ENCODE data around the gene STAT4. TPM values are rescaled to one million over a fixed set of nuclear protein-coding genes. Genes with fewer than 3 reads are reported as not detected.

Gene STAT4
- total RNA-seq, 1 donor from 2014 or later: 1.0 TPM

DNA sequence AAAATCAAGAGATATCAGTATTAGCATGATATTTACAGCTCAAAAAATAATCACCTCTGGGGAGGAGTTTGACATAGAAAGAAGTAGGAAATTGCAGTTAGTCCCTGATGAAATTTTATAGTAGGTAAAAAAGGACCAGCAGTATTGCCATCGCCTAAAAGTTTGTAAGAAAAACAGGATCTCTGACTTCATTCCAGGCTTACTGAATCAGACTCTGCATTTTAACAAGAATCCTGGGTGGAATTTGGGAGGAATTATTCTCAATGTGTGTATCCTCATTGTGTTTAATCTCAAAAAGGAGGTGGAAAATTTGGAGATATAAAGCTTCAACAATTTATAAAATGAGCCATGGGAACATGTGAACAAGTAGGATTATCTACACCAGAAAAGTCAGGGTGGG lies 105.7 kb downstream of the STAT4 start:
- no peak overlapping the region for H3K27ac Mint-ChIP-seq (ENCODE audit: unreplicated experiment)
- no peak for DNase-seq (ENCODE audit: low read depth, low spot score)
- H3K9me3 Mint-ChIP-seq: peaks cover 9% of the 10 kb centered on the region
- TF ChIP-seq, protein P1, sequence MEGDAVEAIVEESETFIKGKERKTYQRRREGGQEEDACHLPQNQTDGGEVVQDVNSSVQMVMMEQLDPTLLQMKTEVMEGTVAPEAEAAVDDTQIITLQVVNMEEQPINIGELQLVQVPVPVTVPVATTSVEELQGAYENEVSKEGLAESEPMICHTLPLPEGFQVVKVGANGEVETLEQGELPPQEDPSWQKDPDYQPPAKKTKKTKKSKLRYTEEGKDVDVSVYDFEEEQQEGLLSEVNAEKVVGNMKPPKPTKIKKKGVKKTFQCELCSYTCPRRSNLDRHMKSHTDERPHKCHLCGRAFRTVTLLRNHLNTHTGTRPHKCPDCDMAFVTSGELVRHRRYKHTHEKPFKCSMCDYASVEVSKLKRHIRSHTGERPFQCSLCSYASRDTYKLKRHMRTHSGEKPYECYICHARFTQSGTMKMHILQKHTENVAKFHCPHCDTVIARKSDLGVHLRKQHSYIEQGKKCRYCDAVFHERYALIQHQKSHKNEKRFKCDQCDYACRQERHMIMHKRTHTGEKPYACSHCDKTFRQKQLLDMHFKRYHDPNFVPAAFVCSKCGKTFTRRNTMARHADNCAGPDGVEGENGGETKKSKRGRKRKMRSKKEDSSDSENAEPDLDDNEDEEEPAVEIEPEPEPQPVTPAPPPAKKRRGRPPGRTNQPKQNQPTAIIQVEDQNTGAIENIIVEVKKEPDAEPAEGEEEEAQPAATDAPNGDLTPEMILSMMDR (conservative IDR thresholded peaks at IDR 0.05): no peak
- H3K4me3 Mint-ChIP-seq: no peak overlapping the region
- H3K36me3 Mint-ChIP-seq (ENCODE audit: low read depth): peaks cover 4% of the 10 kb centered on the region
- H3K4me1 Mint-ChIP-seq: peaks cover 5% of the 10 kb centered on the region
- peaks cover 9% of the 10 kb centered on the region for H3K27me3 Mint-ChIP-seq (ENCODE audit: low read depth)

DNA sequence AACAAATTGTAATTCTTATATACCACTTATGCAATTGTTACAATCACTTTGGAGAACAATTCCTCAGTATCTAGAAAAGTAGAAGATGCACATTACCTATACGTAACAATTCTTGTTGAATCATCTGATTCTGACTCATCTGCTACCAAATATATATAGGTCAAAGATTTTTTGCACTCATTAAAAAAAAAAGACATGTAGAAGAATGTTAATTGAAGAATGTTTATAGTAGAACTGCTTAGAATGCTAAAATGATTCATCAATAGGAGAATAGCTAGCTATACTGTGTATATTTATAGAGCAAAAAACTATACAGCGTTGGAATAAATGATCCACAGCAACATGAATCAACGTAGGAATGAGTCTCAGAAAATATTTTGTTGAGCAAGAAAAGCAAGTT lies 107.4 kb downstream of the STAT4 start:
- H3K27me3 Mint-ChIP-seq (ENCODE audit: low read depth): no peaks in the 10 kb centered on the region
- peaks cover 4% of the 10 kb centered on the region for H3K36me3 Mint-ChIP-seq (ENCODE audit: low read depth)
- peaks cover 9% of the 10 kb centered on the region for H3K9me3 Mint-ChIP-seq
- H3K4me3 Mint-ChIP-seq: no peak overlapping the region
- H3K27ac Mint-ChIP-seq (ENCODE audit: unreplicated experiment): no peak overlapping the region
- no peak for DNase-seq (ENCODE audit: low read depth, low spot score)
- peaks cover 2% of the 10 kb centered on the region for H3K4me1 Mint-ChIP-seq
- TF ChIP-seq, protein P1 (conservative IDR thresholded peaks at IDR 0.05): no peak

DNA sequence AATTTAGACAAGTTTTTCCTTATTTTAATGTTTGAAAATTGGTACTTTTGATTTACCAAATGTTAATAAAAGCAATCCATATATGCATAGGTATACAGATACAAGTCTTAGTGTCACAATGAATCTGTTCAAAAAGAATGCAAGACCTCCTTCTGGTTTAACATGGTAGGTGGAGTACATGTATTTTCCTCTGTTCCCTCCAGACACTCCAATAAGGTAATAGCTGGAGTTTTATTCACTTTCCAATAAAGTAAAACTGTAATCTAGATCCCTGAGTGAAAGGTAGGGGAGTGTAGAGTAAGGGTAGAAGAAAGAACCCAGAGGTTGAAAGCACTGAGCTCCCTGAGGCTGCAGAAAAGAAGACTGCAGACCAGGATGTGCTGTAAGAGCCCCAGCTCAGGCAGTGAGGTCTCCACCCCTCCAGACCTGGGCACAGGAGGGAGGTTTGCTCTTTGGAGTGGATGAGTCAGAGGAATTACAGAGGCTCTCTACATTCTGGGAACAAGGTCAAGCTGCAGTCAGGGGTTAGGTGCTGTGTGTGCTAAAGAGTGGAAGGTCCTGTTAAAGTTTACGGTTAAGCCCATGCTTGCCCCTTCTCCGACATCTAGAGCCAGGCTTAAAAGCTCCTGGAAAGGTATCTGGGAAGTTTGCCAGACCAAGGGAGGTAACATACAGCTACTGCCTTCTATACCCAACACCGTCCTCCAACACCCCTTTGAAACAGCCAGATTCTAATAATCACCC lies 109.2 kb downstream of the STAT4 start:
- TF ChIP-seq, protein P1 (conservative IDR thresholded peaks at IDR 0.05): no peak
- no peak for DNase-seq (ENCODE audit: low read depth, low spot score)
- no peak overlapping the region for H3K27ac Mint-ChIP-seq (ENCODE audit: unreplicated experiment)
- no peak overlapping the region for H3K4me3 Mint-ChIP-seq
- peaks cover 3% of the 10 kb centered on the region for H3K4me1 Mint-ChIP-seq
- H3K9me3 Mint-ChIP-seq: peaks cover 9% of the 10 kb centered on the region
- peaks cover 4% of the 10 kb centered on the region for H3K36me3 Mint-ChIP-seq (ENCODE audit: low read depth)
- H3K27me3 Mint-ChIP-seq (ENCODE audit: low read depth): no peaks in the 10 kb centered on the region

DNA sequence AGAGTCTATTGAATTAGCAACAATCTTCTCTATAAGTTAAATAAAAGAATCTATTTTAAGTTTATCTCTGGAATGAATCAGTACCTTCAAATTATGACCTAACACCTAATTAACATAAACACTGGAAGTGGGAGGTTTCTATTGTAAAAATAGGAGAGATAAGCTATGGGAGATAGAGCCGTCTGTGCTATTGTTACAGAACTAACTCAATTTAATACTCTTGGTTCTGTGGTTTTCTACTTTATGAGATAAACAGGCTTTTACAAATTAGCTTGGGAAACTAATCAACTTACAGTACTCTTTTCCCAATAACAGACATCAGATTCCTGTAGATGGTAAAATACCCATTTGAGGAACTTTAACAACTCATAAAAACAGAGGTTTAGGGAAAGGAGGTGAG lies 111.2 kb downstream of the STAT4 start:
- peaks cover 4% of the 10 kb centered on the region for H3K36me3 Mint-ChIP-seq (ENCODE audit: low read depth)
- no peaks in the 10 kb centered on the region for H3K27me3 Mint-ChIP-seq (ENCODE audit: low read depth)
- H3K4me3 Mint-ChIP-seq: no peak overlapping the region
- peaks cover 9% of the 10 kb centered on the region for H3K9me3 Mint-ChIP-seq
- TF ChIP-seq, protein P1 (conservative IDR thresholded peaks at IDR 0.05): no peak
- no peak overlapping the region for H3K27ac Mint-ChIP-seq (ENCODE audit: unreplicated experiment)
- DNase-seq (ENCODE audit: low read depth, low spot score): no peak
- H3K4me1 Mint-ChIP-seq: peaks cover 3% of the 10 kb centered on the region

DNA sequence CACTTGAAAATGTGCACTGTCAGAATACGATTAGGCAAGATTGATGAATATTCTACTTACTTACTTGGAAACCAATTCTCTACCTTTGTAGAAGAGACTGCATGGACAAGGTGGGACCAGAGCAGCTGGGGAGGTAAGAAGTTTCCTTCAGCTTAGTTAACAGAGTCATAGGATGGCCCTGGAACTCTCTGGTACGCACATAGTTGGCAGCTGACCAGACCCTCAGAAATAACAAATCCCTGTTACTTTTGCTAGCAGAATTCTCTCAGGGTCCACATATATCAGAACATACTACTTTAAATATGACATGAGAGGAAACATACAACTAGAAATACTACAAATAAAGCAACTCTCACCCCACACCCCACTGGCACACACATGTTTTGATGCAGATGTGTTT lies 112.1 kb downstream of the STAT4 start:
- DNase-seq (ENCODE audit: low read depth, low spot score): no peak
- Mint-ChIP-seq H3K4me3 (no peak overlapping the region), H3K27me3 (ENCODE audit: low read depth) (no peaks in the 10 kb centered on the region), H3K9me3 (peaks cover 6% of the 10 kb centered on the region), H3K27ac (ENCODE audit: unreplicated experiment) (no peak overlapping the region), H3K4me1 (peaks cover 3% of the 10 kb centered on the region), H3K36me3 (ENCODE audit: low read depth) (no peaks in the 10 kb centered on the region)
- TF ChIP-seq, protein P1 (conservative IDR thresholded peaks at IDR 0.05): no peak

All from neural crest cell (in vitro differentiated cells).